DND-41 (cell line): ENCODE data around the gene POP7.

Experiments
- ATAC-seq: fragments of 200-7000 bp; cut with Tn5 transposase; 3 replicates; pipeline ENCODE4 v1.9.1; 2021; ENCODE audit warnings: low read depth; ENCODE audit not compliant: insufficient read depth
- DNase-seq: peaks from one replicate; pipeline ENCODE4 v3.0.0-alpha.2; 2020
- H2AFZ ChIP-seq: 2 replicates; pipeline ENCODE4 v1.6.0; 2012; ENCODE audit warnings: low read depth, low read length
- H3K27ac ChIP-seq: 2 replicates; pipeline ENCODE4 v1.5.1; 2012; ENCODE audit warnings: low read length, inconsistent platforms
- H3K27me3 ChIP-seq: fragments of 200-600 bp; sonication (generic); 2 replicates; pipeline ENCODE4 v1.6.0; 2012; ENCODE audit warnings: low read length, mild to moderate bottlenecking, inconsistent platforms; ENCODE audit not compliant: insufficient read depth, poor library complexity
- H3K36me3 ChIP-seq: 2 replicates; pipeline ENCODE4 v1.5.1; 2012; ENCODE audit warnings: low read length, inconsistent platforms; ENCODE audit not compliant: insufficient read depth
- H3K4me1 ChIP-seq: 2 replicates; pipeline ENCODE4 v1.5.1; 2012; ENCODE audit warnings: mild to moderate bottlenecking, low read length; ENCODE audit not compliant: insufficient read depth
- H3K4me2 ChIP-seq: 2 replicates; pipeline ENCODE4 v1.6.0; 2012; ENCODE audit warnings: mild to moderate bottlenecking, moderate library complexity, low read length, inconsistent platforms; ENCODE audit not compliant: insufficient read depth
- H3K4me3 ChIP-seq, 2 experiments: fragments of 200-600 bp in 1 of 2; shearing (Covaris generic) in 1 of 2; 2 replicates each; pipeline ENCODE4 v1.5.1; 2012 to 2016; ENCODE audit warnings: inconsistent platforms in 2 of 2, low read length in 2 of 2, mild to moderate bottlenecking in 2 of 2, low read depth in 1 of 2, moderate library complexity in 1 of 2
- H3K79me2 ChIP-seq: 2 replicates; pipeline ENCODE4 v1.6.0; 2012; ENCODE audit warnings: low read length, inconsistent platforms; ENCODE audit not compliant: insufficient read depth
- H3K9ac ChIP-seq: 2 replicates; pipeline ENCODE4 v1.6.0; 2012; ENCODE audit warnings: low read depth, mild to moderate bottlenecking, inconsistent platforms, low read length, moderate library complexity
- H3K9me3 ChIP-seq: 2 replicates; pipeline ENCODE4 v1.5.1; 2012; ENCODE audit warnings: low read length, moderate library complexity, mild to moderate bottlenecking, inconsistent platforms; ENCODE audit not compliant: insufficient read depth, severe bottlenecking
- H4K20me1 ChIP-seq: 2 replicates; pipeline ENCODE4 v1.6.0; 2012; ENCODE audit warnings: low read length; ENCODE audit not compliant: insufficient read depth
- EZH2 ChIP-seq: IDR thresholded peaks from 3 replicates; pipeline ENCODE4 v1.6.1; 2012; ENCODE audit warnings: borderline replicate concordance, low read depth, mild to moderate bottlenecking, moderate library complexity, low read length, inconsistent platforms; ENCODE audit not compliant: severe bottlenecking
- TF ChIP-seq, protein P1 (sequence below): IDR thresholded peaks from 2 replicates; pipeline ENCODE4 v1.5.1; 2012; ENCODE audit warnings: borderline replicate concordance, low read length, moderate library complexity, mild to moderate bottlenecking; ENCODE audit not compliant: poor library complexity, severe bottlenecking; ENCODE audit errors: extremely low read depth

POP7 gene

DNA sequence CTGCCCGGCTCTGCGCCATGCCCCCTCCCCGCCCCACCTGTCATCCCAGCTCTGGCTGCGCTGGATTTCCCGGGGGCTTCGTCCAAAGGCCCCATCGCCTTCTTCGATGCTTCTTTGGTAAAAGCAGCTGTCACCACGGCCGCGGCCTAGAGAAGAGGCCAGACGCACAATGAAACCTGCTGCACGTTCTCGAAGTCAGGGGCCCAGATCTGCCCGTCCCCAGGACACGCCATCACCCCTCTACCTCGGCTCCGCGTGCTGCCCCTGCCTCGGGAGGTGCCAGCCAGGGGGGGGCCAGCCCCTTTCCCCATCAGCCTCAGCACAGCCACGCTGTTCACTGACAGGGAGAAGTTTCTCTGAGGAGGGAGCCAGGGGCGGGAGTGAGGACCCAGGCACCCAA lies 18.7 kb upstream of the POP7 start:
- TF ChIP-seq EZH2, result no peak
- TF ChIP-seq, protein P1, sequence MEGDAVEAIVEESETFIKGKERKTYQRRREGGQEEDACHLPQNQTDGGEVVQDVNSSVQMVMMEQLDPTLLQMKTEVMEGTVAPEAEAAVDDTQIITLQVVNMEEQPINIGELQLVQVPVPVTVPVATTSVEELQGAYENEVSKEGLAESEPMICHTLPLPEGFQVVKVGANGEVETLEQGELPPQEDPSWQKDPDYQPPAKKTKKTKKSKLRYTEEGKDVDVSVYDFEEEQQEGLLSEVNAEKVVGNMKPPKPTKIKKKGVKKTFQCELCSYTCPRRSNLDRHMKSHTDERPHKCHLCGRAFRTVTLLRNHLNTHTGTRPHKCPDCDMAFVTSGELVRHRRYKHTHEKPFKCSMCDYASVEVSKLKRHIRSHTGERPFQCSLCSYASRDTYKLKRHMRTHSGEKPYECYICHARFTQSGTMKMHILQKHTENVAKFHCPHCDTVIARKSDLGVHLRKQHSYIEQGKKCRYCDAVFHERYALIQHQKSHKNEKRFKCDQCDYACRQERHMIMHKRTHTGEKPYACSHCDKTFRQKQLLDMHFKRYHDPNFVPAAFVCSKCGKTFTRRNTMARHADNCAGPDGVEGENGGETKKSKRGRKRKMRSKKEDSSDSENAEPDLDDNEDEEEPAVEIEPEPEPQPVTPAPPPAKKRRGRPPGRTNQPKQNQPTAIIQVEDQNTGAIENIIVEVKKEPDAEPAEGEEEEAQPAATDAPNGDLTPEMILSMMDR, result no peak
- Histone ChIP-seq H3K79me2 (peaks cover 47% of the 10 kb centered on the region), H3K36me3 (peaks cover 91% of the 10 kb centered on the region), H4K20me1 (peaks cover 82% of the 10 kb centered on the region), H3K4me1 (peaks cover 24% of the 10 kb centered on the region), H3K27ac (no peak overlapping the region), H3K9ac (no peak overlapping the region), H3K4me2 (no peak overlapping the region), H3K4me3 (no peak overlapping the region), H3K27me3 (no peaks in the 10 kb centered on the region), H3K9me3 (no peaks in the 10 kb centered on the region), H2AFZ (no peak overlapping the region)
- no peak for ATAC-seq
- DNase-seq, result no peak

DNA sequence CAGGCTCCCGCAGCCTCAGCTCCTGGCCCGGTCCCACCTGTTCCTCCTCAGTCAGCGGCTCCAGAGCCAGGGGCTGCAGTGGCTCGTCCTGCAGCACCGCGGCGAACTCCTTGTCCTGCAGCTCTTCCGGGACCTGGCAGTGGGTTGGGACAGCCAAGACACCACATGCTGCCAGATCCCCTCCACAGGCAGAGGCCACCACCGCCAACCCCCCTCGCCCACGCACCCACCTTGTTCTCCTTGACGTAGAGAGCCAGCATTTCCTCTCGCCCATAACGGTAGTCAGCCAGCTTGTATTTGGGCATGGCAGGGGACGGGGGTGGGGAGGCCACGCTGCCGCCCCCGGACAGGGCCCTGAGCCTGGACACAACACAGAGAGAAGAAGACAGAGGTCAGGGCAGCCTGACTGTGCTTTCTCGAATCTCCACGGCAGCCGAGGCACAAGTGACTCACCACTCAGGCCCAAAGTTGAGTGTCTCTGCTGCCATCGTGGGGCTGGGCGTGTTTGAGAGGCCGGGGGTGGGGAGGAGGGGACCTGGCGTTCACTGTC lies 18.1 kb upstream of the POP7 start:
- no peaks in the 10 kb centered on the region for H3K27me3 ChIP-seq
- TF ChIP-seq, protein P1, result no peak
- no peak for TF ChIP-seq EZH2
- H3K79me2 ChIP-seq, result peaks cover 53% of the 10 kb centered on the region
- H3K9ac ChIP-seq, result no peak overlapping the region
- no peaks in the 10 kb centered on the region for H3K9me3 ChIP-seq
- DNase-seq (no peak), ATAC-seq (no peak)
- H4K20me1 ChIP-seq, result peaks cover 82% of the 10 kb centered on the region
- peaks cover 90% of the 10 kb centered on the region for H3K36me3 ChIP-seq
- no peak overlapping the region for H3K27ac ChIP-seq
- H2AFZ ChIP-seq, result no peak overlapping the region
- no peak overlapping the region for H3K4me3 ChIP-seq
- H3K4me1 ChIP-seq, result peaks cover 30% of the 10 kb centered on the region
- H3K4me2 ChIP-seq, result no peak overlapping the region

DNA sequence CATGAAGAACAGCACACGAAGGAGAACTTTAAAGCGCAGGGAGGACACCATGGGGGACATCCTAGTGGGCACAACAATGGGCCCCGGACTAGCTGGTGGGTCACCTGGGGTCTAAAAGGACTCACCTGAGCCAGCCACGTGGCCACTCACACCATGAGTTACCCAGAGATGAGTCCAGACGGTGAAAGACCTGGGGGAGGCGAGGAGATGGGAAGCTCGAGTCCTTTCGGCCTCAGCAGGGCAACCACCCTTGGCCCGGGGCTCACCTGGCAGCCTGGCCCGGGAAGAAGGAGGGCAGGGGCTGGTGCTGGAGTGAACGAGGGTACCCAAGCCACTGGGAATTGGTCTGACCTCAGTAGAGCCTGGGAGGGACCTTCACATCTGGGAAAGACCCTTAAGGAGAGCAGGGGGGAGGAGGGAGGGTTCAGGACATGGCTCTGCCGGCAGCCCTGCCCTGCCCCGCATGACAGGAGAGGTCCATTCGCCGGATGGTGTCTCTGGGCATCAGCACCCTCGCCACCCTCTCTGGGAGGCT lies 17.5 kb upstream of the POP7 start:
- Histone ChIP-seq H3K9ac (no peak overlapping the region), H3K4me1 (peaks cover 35% of the 10 kb centered on the region), H3K36me3 (peaks cover 87% of the 10 kb centered on the region), H3K9me3 (no peaks in the 10 kb centered on the region), H3K4me2 (no peak overlapping the region), H3K4me3 (no peak overlapping the region), H2AFZ (no peak overlapping the region), H3K79me2 (peaks cover 58% of the 10 kb centered on the region), H4K20me1 (peaks cover 87% of the 10 kb centered on the region), H3K27me3 (no peaks in the 10 kb centered on the region), H3K27ac (no peak overlapping the region)
- DNase-seq (no peak), ATAC-seq (no peak)
- TF ChIP-seq, protein P1, result no peak
- no peak for TF ChIP-seq EZH2
